ENCODE results near the gene NPTXR. TPM values are rescaled to one million over a fixed set of nuclear protein-coding genes. Genes with fewer than 3 reads are reported as not detected.

Gene NPTXR
- total and polyA plus RNA-seq, 4 donors, result 0.05 to 0.45 (median 0.16) TPM

DNA sequence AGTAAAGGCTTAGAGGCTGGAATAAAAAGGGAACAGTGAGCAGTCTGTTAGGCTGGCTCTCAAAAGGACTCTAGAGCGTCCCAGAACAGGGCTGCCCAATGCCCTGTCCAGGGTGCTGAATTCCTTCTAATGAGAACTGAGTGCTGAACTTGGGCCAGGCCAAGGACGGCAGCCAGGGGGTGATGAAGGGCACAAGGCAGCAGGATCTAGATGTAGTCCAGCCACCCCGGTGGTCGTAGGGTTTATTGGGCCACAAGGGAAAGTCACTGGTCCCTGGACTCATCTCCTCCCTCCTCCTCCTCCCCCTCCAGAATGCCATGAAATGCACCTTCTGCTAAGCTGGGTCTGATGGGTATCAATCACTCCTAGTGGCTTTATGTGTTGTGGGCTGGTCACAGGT is 19.2 kb downstream of the NPTXR start (continued):
- TF ChIP-seq, protein P1, sequence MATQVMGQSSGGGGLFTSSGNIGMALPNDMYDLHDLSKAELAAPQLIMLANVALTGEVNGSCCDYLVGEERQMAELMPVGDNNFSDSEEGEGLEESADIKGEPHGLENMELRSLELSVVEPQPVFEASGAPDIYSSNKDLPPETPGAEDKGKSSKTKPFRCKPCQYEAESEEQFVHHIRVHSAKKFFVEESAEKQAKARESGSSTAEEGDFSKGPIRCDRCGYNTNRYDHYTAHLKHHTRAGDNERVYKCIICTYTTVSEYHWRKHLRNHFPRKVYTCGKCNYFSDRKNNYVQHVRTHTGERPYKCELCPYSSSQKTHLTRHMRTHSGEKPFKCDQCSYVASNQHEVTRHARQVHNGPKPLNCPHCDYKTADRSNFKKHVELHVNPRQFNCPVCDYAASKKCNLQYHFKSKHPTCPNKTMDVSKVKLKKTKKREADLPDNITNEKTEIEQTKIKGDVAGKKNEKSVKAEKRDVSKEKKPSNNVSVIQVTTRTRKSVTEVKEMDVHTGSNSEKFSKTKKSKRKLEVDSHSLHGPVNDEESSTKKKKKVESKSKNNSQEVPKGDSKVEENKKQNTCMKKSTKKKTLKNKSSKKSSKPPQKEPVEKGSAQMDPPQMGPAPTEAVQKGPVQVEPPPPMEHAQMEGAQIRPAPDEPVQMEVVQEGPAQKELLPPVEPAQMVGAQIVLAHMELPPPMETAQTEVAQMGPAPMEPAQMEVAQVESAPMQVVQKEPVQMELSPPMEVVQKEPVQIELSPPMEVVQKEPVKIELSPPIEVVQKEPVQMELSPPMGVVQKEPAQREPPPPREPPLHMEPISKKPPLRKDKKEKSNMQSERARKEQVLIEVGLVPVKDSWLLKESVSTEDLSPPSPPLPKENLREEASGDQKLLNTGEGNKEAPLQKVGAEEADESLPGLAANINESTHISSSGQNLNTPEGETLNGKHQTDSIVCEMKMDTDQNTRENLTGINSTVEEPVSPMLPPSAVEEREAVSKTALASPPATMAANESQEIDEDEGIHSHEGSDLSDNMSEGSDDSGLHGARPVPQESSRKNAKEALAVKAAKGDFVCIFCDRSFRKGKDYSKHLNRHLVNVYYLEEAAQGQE (IDR thresholded peaks at IDR 0.05), result peak; percentile 100
- TF ChIP-seq NR2F2 (IDR thresholded peaks at IDR 0.05), result no peak

DNA sequence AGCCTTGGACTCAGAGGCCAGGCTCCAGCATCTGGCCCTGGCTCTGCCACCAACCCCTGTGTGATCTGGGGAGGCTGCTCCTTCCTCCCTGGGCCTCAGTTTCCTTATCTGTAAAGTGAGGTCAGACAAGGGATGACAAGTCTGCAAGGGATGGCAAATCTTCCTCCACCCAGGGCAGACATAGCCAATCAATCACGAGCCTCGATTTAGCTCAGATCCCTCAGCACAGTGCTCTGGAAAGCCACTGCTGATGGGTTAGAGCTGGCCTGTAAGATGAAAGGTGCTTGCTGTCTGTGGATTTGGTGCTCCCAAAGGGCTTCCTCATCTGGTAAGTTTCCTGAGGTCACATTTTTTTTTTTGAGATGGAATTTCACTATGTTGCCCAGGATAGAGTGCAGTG is 20.2 kb downstream of the NPTXR start:
- no peaks in the 10 kb centered on the region for H3K27me3 ChIP-seq (ENCODE audit: control insufficient read depth in 4 of 4, insufficient read depth in 4 of 4, low read length in 3 of 4)
- peaks cover 0 to 6% (median under 1%) of the 10 kb centered on the region in 4 donors for H3K9me3 ChIP-seq (ENCODE audit: control insufficient read depth in 4 of 4, low read length in 3 of 4)
- no peaks in the 10 kb centered on the region for H3K4me1 ChIP-seq (ENCODE audit: control insufficient read depth in 4 of 4, insufficient read depth in 4 of 4, low read length in 3 of 4)
- no peak overlapping the region for H3K4me3 ChIP-seq (ENCODE audit: low read depth in 1 of 3, low read length in 3 of 3)
- DNase-seq (ENCODE audit: low spot score), result no peak
- TF ChIP-seq SP1 (IDR thresholded peaks at IDR 0.05), result no peak
- TF ChIP-seq HNF4G (IDR thresholded peaks at IDR 0.05), result no peak
- TF ChIP-seq EGR1 (IDR thresholded peaks at IDR 0.05; ENCODE audit: low read depth in 2 of 2), result no peak
- no peak for TF ChIP-seq YY1 (IDR thresholded peaks at IDR 0.05)
- TF ChIP-seq GABPA (IDR thresholded peaks at IDR 0.05 in 1 of 2, conservative IDR thresholded peaks at IDR 0.05 in 1 of 2), result no peak
- TF ChIP-seq JUND (IDR thresholded peaks at IDR 0.05), result no peak
- TF ChIP-seq FOXA2 (IDR thresholded peaks at IDR 0.05), result no peak
- no peak for TF ChIP-seq NR2F2 (IDR thresholded peaks at IDR 0.05)
- H3K9ac ChIP-seq (ENCODE audit: low read depth in 1 of 2, low read length in 2 of 2), result no peak overlapping the region
- WGBS, result 76% methylated on average over 2 of the region's 2 CpGs
- no peak overlapping the region for H3K27ac ChIP-seq (ENCODE audit: low read depth in 1 of 2, low read length in 2 of 2)
- H3K36me3 ChIP-seq (ENCODE audit: control insufficient read depth in 4 of 4, insufficient read depth in 3 of 4, low read depth in 1 of 4, low read length in 3 of 4), result no peaks in the 10 kb centered on the region

DNA sequence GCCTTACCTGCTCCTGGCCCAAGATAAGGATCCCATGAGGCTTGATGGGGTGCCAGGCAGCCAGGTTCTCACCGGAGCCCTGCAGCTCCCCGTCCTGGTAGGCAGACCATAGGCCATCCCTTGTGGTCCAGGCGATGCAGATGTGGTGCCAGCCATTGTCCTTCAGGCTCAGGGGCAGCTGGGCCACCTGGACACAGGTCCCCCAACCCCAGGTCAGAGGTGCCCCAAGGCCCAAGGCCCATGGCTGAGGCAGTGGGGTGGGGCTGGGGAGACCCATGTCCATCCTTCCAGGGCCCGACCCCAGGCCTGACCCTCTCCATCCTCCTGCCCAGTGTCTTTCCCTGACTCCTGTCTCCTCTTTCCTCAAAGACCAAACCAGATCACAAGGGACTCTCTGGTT is 20.8 kb downstream of the NPTXR start:
- Histone ChIP-seq H3K4me3 (ENCODE audit: low read depth in 1 of 3, low read length in 3 of 3) (no peak overlapping the region), H3K4me1 (ENCODE audit: control insufficient read depth in 4 of 4, insufficient read depth in 4 of 4, low read length in 3 of 4) (no peaks in the 10 kb centered on the region), H3K27me3 (ENCODE audit: control insufficient read depth in 4 of 4, insufficient read depth in 4 of 4, low read length in 3 of 4) (no peaks in the 10 kb centered on the region), H3K9me3 (ENCODE audit: control insufficient read depth in 4 of 4, low read length in 3 of 4) (peaks cover 0 to under 1% (median 0%) of the 10 kb centered on the region in 4 donors), H3K36me3 (ENCODE audit: control insufficient read depth in 4 of 4, insufficient read depth in 3 of 4, low read depth in 1 of 4, low read length in 3 of 4) (no peaks in the 10 kb centered on the region), H3K27ac (ENCODE audit: low read depth in 1 of 2, low read length in 2 of 2) (no peak overlapping the region), H3K9ac (ENCODE audit: low read depth in 1 of 2, low read length in 2 of 2) (no peak overlapping the region)
- no peak for DNase-seq (ENCODE audit: low spot score)
- TF ChIP-seq RAD21 (IDR thresholded peaks at IDR 0.05) (no peak), GABPA (IDR thresholded peaks at IDR 0.05 in 1 of 2, conservative IDR thresholded peaks at IDR 0.05 in 1 of 2) (no peak), FOXA1 (IDR thresholded peaks at IDR 0.05) (no peak), NR2F2 (IDR thresholded peaks at IDR 0.05) (no peak), TAF1 (conservative IDR thresholded peaks at IDR 0.05) (no peak), RXRA (IDR thresholded peaks at IDR 0.05) (no peak), SP1 (IDR thresholded peaks at IDR 0.05) (no peak), HNF4G (IDR thresholded peaks at IDR 0.05) (no peak), YY1 (IDR thresholded peaks at IDR 0.05) (no peak), HNF4A (conservative IDR thresholded peaks at IDR 0.05) (no peak), EGR1 (IDR thresholded peaks at IDR 0.05; ENCODE audit: low read depth in 2 of 2) (no peak), JUND (IDR thresholded peaks at IDR 0.05) (no peak), FOXA2 (IDR thresholded peaks at IDR 0.05) (no peak)
- TF ChIP-seq, protein P2, sequence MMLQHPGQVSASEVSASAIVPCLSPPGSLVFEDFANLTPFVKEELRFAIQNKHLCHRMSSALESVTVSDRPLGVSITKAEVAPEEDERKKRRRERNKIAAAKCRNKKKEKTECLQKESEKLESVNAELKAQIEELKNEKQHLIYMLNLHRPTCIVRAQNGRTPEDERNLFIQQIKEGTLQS (IDR thresholded peaks at IDR 0.05), result no peak
- TF ChIP-seq, protein P1 (IDR thresholded peaks at IDR 0.05), result no peak
- TF ChIP-seq, protein P3, sequence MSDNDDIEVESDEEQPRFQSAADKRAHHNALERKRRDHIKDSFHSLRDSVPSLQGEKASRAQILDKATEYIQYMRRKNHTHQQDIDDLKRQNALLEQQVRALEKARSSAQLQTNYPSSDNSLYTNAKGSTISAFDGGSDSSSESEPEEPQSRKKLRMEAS (IDR thresholded peaks at IDR 0.05), result no peak
- TF ChIP-seq, protein P4, sequence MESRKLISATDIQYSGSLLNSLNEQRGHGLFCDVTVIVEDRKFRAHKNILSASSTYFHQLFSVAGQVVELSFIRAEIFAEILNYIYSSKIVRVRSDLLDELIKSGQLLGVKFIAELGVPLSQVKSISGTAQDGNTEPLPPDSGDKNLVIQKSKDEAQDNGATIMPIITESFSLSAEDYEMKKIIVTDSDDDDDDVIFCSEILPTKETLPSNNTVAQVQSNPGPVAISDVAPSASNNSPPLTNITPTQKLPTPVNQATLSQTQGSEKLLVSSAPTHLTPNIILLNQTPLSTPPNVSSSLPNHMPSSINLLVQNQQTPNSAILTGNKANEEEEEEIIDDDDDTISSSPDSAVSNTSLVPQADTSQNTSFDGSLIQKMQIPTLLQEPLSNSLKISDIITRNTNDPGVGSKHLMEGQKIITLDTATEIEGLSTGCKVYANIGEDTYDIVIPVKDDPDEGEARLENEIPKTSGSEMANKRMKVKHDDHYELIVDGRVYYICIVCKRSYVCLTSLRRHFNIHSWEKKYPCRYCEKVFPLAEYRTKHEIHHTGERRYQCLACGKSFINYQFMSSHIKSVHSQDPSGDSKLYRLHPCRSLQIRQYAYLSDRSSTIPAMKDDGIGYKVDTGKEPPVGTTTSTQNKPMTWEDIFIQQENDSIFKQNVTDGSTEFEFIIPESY (IDR thresholded peaks at IDR 0.05), result no peak
- TF ChIP-seq, protein P5, sequence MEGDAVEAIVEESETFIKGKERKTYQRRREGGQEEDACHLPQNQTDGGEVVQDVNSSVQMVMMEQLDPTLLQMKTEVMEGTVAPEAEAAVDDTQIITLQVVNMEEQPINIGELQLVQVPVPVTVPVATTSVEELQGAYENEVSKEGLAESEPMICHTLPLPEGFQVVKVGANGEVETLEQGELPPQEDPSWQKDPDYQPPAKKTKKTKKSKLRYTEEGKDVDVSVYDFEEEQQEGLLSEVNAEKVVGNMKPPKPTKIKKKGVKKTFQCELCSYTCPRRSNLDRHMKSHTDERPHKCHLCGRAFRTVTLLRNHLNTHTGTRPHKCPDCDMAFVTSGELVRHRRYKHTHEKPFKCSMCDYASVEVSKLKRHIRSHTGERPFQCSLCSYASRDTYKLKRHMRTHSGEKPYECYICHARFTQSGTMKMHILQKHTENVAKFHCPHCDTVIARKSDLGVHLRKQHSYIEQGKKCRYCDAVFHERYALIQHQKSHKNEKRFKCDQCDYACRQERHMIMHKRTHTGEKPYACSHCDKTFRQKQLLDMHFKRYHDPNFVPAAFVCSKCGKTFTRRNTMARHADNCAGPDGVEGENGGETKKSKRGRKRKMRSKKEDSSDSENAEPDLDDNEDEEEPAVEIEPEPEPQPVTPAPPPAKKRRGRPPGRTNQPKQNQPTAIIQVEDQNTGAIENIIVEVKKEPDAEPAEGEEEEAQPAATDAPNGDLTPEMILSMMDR (IDR thresholded peaks at IDR 0.05; ENCODE audit: low read depth, low read length, missing input control), result no peak
- 91% methylated on average over 4 of the region's 4 CpGs for WGBS

Measured in liver (tissue), 9 donors.